GM18873 (cell line): ENCODE data around the gene ADORA1.

ENCODE experiments used
- ATAC-seq: cut with Tn5 transposase; IDR thresholded peaks from one replicate; pipeline ENCODE4 v1.9.1; 2021; ENCODE audit warnings: mild to moderate bottlenecking, moderate library complexity, moderate number of reproducible peaks; ENCODE audit not compliant: unreplicated experiment, low FRiP score

The ADORA1 gene

GRCh38 chr1:203202431-203203245, 75.1 kb downstream of the ADORA1 start:
- ATAC-seq: no peak

GRCh38 chr1:203204756-203205155, 77.2 kb downstream of the ADORA1 start:
- no peak for ATAC-seq

- ATAC-seq: no peak
Measured at GRCh38 chr1:203206129-203206687, 78.7 kb downstream of the ADORA1 start.

- no peak for ATAC-seq
Measured at GRCh38 chr1:203207751-203208150, 80.2 kb downstream of the ADORA1 start.

- ATAC-seq: no peak
Measured at GRCh38 chr1:203208181-203208580, 80.7 kb downstream of the ADORA1 start.

GRCh38 chr1:203210350-203210749, 82.8 kb downstream of the ADORA1 start:
- ATAC-seq: no peak

- no peak for ATAC-seq
Measured at GRCh38 chr1:203210988-203211387, 83.5 kb downstream of the ADORA1 start.

GRCh38 chr1:203211812-203212211, 84.3 kb downstream of the ADORA1 start:
- ATAC-seq: no peak

- ATAC-seq: no peak
Measured at GRCh38 chr1:203213126-203213525, 85.6 kb downstream of the ADORA1 start.

- no peak for ATAC-seq
Measured at GRCh38 chr1:203214871-203215270, 87.3 kb downstream of the ADORA1 start.

GRCh38 chr1:203215573-203215972, 88.0 kb downstream of the ADORA1 start:
- no peak for ATAC-seq

- ATAC-seq: no peak
Measured at GRCh38 chr1:203216274-203217138, 89.0 kb downstream of the ADORA1 start.
